ENCODE results near the gene PSMA6. TPM values are rescaled to one million over a fixed set of nuclear protein-coding genes. Genes with fewer than 3 reads are reported as not detected.
"Not testable (repeated sequence)": the region's sequence is repeated elsewhere in the genome, so short reads cannot be mapped to it uniquely, and the experiment has no call there.

PSMA6 gene
- total and polyA plus RNA-seq, 10 of the 15 experiments (the other 5 are each of a cell fraction or from before 2014, with no cell fraction given) = 267 to 1,363 (median 402) TPM

DNA sequence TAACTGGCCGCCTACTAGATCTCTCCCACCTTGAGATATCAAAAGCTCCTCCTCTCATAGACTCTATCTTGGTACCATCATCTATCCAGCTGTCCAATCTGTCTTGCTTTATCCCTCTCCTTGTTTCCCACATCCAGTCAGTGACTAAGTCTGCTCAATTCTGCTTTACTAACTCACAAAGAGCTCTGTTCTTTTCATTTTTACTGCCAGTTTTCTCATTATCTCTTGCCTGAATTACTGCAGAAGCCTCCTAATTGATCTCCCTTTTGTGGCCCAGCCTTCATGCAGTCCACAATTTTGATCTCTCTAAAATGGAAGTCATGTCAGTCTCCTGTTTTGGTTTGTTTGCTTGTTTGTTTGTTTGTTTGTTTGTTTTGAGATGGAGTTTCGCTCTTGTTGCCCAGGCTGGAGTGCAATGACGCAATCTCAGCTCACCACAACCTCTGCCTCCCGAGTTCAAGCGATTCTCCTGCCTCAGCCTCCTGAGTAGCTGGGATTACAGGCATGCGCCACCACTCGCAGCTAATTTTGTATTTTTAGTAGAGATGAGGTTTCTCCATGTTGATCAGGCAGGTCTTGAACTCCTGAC lies 38.1 kb upstream of the PSMA6 start:
- intact Hi-C loops (cut with micrococcal nuclease; ENCODE audit: unreplicated experiment); H3K9ac ChIP-seq (ENCODE audit: control insufficient read depth, insufficient read depth, low read length); ATAC-seq; in situ Hi-C loops (cut with MboI); DNase-seq (ENCODE audit: low read depth, low spot score); BruUV-seq (replicated peaks); FAIRE-seq; H3K4me2 ChIP-seq (ENCODE audit: control insufficient read depth, insufficient read depth); H3K36me3 ChIP-seq (ENCODE audit: control insufficient read depth in 2 of 2, insufficient read depth in 2 of 2, low read length in 1 of 2); H3K79me2 ChIP-seq (ENCODE audit: control insufficient read depth, insufficient read depth, low read length); H4K20me1 ChIP-seq (ENCODE audit: control insufficient read depth, insufficient read depth); H3K27ac ChIP-seq (ENCODE audit: control insufficient read depth, insufficient read depth); H2AFZ ChIP-seq (ENCODE audit: control insufficient read depth, low read depth, low read length); H3K4me3 ChIP-seq; H3K9me3 ChIP-seq (replicated peaks; ENCODE audit: control insufficient read depth, insufficient read depth, low read length); H3K27me3 ChIP-seq (replicated peaks in 1 of 2; ENCODE audit: control insufficient read depth in 2 of 2, insufficient read depth in 2 of 2, low read length in 1 of 2): not testable (repeated sequence)
- RAD21 ChIA-PET (ENCODE audit: unreplicated experiment) = interaction anchor here (0.6 to 1.6 kb wide), 3 partner anchors 9 to 35 kb away, joined by 3 to 4 read pairs (median 3); no protein-coding TSS in a partner anchor
- POLR2A ChIA-PET = interaction anchor here (0.9 kb wide), 1 partner anchor 87 kb away, joined by 3 read pairs; no protein-coding TSS in a partner anchor
- CTCF ChIA-PET = interaction anchor here (0.6 to 2.0 kb wide), 7 partner anchors 9 to 152 kb away, joined by 3 to 9 read pairs (median 3); no protein-coding TSS in a partner anchor
- TF ChIP-seq FOXK2 (IDR thresholded peaks at IDR 0.05) = 0 out of 2 replicates have a peak, but pooled peaks have one; percentile 15
- WGBS (ENCODE audit: insufficient coverage, insufficient replicate concordance, low lambda C conversion rate, missing lambda C conversion rate) = 97% methylated on average over 7 of the region's 7 CpGs
- SMC1A ChIA-PET (ENCODE audit: uncharacterized antibody, unreplicated experiment) = interaction anchor here (0.9 to 2.3 kb wide), 11 partner anchors 9 to 153 kb away, joined by 3 to 10 read pairs (median 3); no protein-coding TSS in a partner anchor
- H3K4me1 ChIP-seq (ENCODE audit: control insufficient read depth, insufficient read depth, low read length) = peaks cover 21% of the 10 kb centered on the region

DNA sequence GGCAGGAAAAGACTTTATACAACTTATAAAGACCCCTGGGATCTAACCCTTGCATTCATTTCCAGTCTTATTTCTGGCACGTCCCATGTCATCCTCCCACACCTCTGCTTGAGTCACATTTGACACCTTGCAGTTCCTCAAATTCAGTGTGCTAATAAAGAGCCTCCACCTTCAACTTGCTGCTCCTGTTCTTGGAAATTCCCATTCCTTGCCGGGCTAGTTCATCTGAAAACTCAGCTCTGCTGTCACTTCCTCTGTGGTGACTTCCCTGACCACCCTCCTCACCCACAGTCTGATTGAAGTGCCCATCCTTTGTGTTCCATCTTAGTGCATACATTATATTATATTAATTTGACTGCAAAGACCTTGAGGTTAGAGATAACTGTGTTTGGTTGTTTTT lies 37.4 kb upstream of the PSMA6 start:
- H2AFZ ChIP-seq (ENCODE audit: control insufficient read depth, low read depth, low read length) = no peak overlapping the region
- POLR2A ChIA-PET = no interaction called here
- intact Hi-C loops (cut with micrococcal nuclease; ENCODE audit: unreplicated experiment) = no loop called here
- BruUV-seq (replicated peaks) = no TSS peak
- no peaks in the 10 kb centered on the region for H4K20me1 ChIP-seq (ENCODE audit: control insufficient read depth, insufficient read depth)
- H3K9me3 ChIP-seq (replicated peaks; ENCODE audit: control insufficient read depth, insufficient read depth, low read length) = no peaks in the 10 kb centered on the region
- no peak overlapping the region for H3K4me3 ChIP-seq
- FAIRE-seq (no peak), DNase-seq (ENCODE audit: low read depth, low spot score) (peak; percentile 64), ATAC-seq (peak; percentile 90)
- in situ Hi-C loops (cut with MboI) = no loop called here
- CTCF ChIA-PET = interaction anchor here (0.6 to 1.0 kb wide), 2 partner anchors 49 to 148 kb away, joined by 3 read pairs; no protein-coding TSS in a partner anchor
- H3K4me1 ChIP-seq (ENCODE audit: control insufficient read depth, insufficient read depth, low read length) = peaks cover 21% of the 10 kb centered on the region
- no peaks in the 10 kb centered on the region for H3K79me2 ChIP-seq (ENCODE audit: control insufficient read depth, insufficient read depth, low read length)
- H3K27ac ChIP-seq (ENCODE audit: control insufficient read depth, insufficient read depth) = no peak overlapping the region; the same call in 1 of the 2 replicates
- RAD21 ChIA-PET (ENCODE audit: unreplicated experiment) = interaction anchor here (1.0 to 1.6 kb wide), 3 partner anchors 10 to 149 kb away, joined by 3 to 4 read pairs (median 4); no protein-coding TSS in a partner anchor
- peak overlapping the region; percentile 60 for H3K4me2 ChIP-seq (ENCODE audit: control insufficient read depth, insufficient read depth)
- whole genome bisulfite sequencing (ENCODE audit: insufficient coverage, insufficient replicate concordance, low lambda C conversion rate, missing lambda C conversion rate) = 3% methylated on average over 2 of the region's 2 CpGs
- SMC1A ChIA-PET (ENCODE audit: uncharacterized antibody, unreplicated experiment) = interaction anchor here (1.6 to 2.3 kb wide), 3 partner anchors 8 to 30 kb away, joined by 6 to 10 read pairs (median 7); no protein-coding TSS in a partner anchor
- H3K36me3 ChIP-seq (ENCODE audit: control insufficient read depth in 2 of 2, insufficient read depth in 2 of 2, low read length in 1 of 2) = peaks cover 0 to 2% of the 10 kb centered on the region in 2 experiments; a peak in 1 of 4 replicates
- H3K27me3 ChIP-seq (replicated peaks in 1 of 2; ENCODE audit: control insufficient read depth in 2 of 2, insufficient read depth in 2 of 2, low read length in 1 of 2) = no peaks in the 10 kb centered on the region
- H3K9ac ChIP-seq (ENCODE audit: control insufficient read depth, insufficient read depth, low read length) = no peak overlapping the region
- TF ChIP-seq SMARCA5 (IDR thresholded peaks at IDR 0.05) = no peak
- TF ChIP-seq, protein P1, sequence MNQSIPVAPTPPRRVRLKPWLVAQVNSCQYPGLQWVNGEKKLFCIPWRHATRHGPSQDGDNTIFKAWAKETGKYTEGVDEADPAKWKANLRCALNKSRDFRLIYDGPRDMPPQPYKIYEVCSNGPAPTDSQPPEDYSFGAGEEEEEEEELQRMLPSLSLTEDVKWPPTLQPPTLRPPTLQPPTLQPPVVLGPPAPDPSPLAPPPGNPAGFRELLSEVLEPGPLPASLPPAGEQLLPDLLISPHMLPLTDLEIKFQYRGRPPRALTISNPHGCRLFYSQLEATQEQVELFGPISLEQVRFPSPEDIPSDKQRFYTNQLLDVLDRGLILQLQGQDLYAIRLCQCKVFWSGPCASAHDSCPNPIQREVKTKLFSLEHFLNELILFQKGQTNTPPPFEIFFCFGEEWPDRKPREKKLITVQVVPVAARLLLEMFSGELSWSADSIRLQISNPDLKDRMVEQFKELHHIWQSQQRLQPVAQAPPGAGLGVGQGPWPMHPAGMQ (IDR thresholded peaks at IDR 0.05; ENCODE audit: borderline replicate concordance) = no peak
- TF ChIP-seq, protein P2, sequence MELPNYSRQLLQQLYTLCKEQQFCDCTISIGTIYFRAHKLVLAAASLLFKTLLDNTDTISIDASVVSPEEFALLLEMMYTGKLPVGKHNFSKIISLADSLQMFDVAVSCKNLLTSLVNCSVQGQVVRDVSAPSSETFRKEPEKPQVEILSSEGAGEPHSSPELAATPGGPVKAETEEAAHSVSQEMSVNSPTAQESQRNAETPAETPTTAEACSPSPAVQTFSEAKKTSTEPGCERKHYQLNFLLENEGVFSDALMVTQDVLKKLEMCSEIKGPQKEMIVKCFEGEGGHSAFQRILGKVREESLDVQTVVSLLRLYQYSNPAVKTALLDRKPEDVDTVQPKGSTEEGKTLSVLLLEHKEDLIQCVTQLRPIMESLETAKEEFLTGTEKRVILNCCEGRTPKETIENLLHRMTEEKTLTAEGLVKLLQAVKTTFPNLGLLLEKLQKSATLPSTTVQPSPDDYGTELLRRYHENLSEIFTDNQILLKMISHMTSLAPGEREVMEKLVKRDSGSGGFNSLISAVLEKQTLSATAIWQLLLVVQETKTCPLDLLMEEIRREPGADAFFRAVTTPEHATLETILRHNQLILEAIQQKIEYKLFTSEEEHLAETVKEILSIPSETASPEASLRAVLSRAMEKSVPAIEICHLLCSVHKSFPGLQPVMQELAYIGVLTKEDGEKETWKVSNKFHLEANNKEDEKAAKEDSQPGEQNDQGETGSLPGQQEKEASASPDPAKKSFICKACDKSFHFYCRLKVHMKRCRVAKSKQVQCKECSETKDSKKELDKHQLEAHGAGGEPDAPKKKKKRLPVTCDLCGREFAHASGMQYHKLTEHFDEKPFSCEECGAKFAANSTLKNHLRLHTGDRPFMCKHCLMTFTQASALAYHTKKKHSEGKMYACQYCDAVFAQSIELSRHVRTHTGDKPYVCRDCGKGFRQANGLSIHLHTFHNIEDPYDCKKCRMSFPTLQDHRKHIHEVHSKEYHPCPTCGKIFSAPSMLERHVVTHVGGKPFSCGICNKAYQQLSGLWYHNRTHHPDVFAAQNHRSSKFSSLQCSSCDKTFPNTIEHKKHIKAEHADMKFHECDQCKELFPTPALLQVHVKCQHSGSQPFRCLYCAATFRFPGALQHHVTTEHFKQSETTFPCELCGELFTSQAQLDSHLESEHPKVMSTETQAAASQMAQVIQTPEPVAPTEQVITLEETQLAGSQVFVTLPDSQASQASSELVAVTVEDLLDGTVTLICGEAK (IDR thresholded peaks at IDR 0.05; ENCODE audit: borderline replicate concordance) = peak; percentile 40; the same call in 1 of the 2 replicates
- TF ChIP-seq, protein P3, sequence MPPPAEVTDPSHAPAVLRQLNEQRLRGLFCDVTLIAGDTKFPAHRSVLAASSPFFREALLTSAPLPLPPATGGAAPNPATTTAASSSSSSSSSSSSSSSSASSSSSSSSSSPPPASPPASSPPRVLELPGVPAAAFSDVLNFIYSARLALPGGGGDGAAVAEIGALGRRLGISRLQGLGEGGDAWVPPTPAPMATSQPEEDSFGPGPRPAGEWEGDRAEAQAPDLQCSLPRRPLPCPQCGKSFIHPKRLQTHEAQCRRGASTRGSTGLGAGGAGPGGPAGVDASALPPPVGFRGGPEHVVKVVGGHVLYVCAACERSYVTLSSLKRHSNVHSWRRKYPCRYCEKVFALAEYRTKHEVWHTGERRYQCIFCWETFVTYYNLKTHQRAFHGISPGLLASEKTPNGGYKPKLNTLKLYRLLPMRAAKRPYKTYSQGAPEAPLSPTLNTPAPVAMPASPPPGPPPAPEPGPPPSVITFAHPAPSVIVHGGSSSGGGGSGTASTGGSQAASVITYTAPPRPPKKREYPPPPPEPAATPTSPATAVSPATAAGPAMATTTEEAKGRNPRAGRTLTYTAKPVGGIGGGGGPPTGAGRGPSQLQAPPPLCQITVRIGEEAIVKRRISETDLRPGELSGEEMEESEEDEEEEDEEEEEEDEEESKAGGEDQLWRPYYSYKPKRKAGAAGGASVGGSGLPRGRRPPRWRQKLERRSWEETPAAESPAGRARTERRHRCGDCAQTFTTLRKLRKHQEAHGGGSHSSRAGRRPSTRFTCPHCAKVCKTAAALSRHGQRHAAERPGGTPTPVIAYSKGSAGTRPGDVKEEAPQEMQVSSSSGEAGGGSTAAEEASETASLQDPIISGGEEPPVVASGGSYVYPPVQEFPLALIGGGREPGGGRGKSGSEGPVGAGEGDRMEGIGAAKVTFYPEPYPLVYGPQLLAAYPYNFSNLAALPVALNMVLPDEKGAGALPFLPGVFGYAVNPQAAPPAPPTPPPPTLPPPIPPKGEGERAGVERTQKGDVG (CRISPR knock-in tag; IDR thresholded peaks at IDR 0.05) = no peak

Data from GM12878 (cell line).